Hepatocyte (in vitro differentiated cells): ENCODE data around the gene RPS6KA5. TPM values are rescaled to one million over a fixed set of nuclear protein-coding genes. Genes with fewer than 3 reads are reported as not detected.

ENCODE experiments used
- DNase-seq: peaks from one replicate; pipeline ENCODE4 v3.0.0-alpha.2; 2016; ENCODE audit warnings: low spot score
- H2AFZ ChIP-seq: fragments of 200-600 bp; sonication (generic); 2 replicates; pipeline ENCODE4 v1.6.0; 2016; ENCODE audit warnings: antibody characterized with exemption, mild to moderate bottlenecking
- H3K27ac ChIP-seq: fragments of 200-600 bp; sonication (generic); 2 replicates; pipeline ENCODE4 v1.5.1; 2016; ENCODE audit warnings: mild to moderate bottlenecking
- H3K27me3 ChIP-seq: fragments of 200-600 bp; sonication (generic); 2 replicates; pipeline ENCODE4 v1.6.1; 2016
- H3K36me3 ChIP-seq: fragments of 200-600 bp; sonication (generic); replicated peaks from 2 replicates; pipeline ENCODE4 v1.5.1; 2016; ENCODE audit warnings: low read depth; ENCODE audit not compliant: insufficient read depth
- H3K4me1 ChIP-seq: fragments of 200-600 bp; sonication (generic); 2 replicates; pipeline ENCODE4 v1.5.1; 2016; ENCODE audit warnings: mild to moderate bottlenecking, moderate library complexity; ENCODE audit not compliant: insufficient read depth
- H3K4me2 ChIP-seq: fragments of 200-600 bp; sonication (generic); 2 replicates; pipeline ENCODE4 v1.6.0; 2016
- H3K4me3 ChIP-seq: fragments of 200-600 bp; sonication (generic); 2 replicates; pipeline ENCODE4 v1.5.1; 2016; ENCODE audit warnings: mild to moderate bottlenecking
- H3K79me2 ChIP-seq: fragments of 200-600 bp; sonication (generic); 2 replicates; pipeline ENCODE4 v1.6.0; 2017; ENCODE audit warnings: mild to moderate bottlenecking
- H3K9me2 ChIP-seq: fragments of 200-600 bp; sonication (generic); replicated peaks from 2 replicates; pipeline ENCODE4 v1.6.0; 2017; ENCODE audit warnings: mild to moderate bottlenecking; ENCODE audit not compliant: insufficient read depth
- H3K9me3 ChIP-seq: fragments of 200-600 bp; sonication (generic); 2 replicates; pipeline ENCODE4 v1.5.1; 2016; ENCODE audit warnings: low read depth, mild to moderate bottlenecking
- H4K20me1 ChIP-seq: fragments of 200-600 bp; sonication (generic); 2 replicates; pipeline ENCODE4 v1.6.0; 2016; ENCODE audit warnings: mild to moderate bottlenecking; ENCODE audit not compliant: insufficient read depth, poor library complexity, severe bottlenecking
- CTCF ChIP-seq: fragments of 200-600 bp; sonication (generic); IDR thresholded peaks from 2 replicates; pipeline ENCODE4 v1.5.1; 2016; ENCODE audit warnings: antibody characterized with exemption, mild to moderate bottlenecking; ENCODE audit not compliant: poor library complexity
- EZH2 ChIP-seq: fragments of 200-600 bp; sonication (generic); IDR thresholded peaks from 2 replicates; pipeline ENCODE4 v1.6.1; 2016; ENCODE audit warnings: antibody characterized with exemption, mild to moderate bottlenecking, borderline replicate concordance
- EZH2phosphoT487 ChIP-seq: fragments of 200-600 bp; sonication (generic); IDR thresholded peaks from one replicate; pipeline ENCODE4 v1.6.1; 2018; ENCODE audit warnings: antibody characterized with exemption, mild to moderate bottlenecking, low read depth, moderate library complexity; ENCODE audit not compliant: unreplicated experiment, severe bottlenecking
- WGBS: methylation state at CpG from one replicate; pipeline ENCODE4 v1.1.6; 2016; ENCODE audit warnings: low lambda C conversion rate; ENCODE audit errors: missing lambda C conversion rate; 5-methylcytosine and 5-hydroxymethylcytosine counted together
- polyA plus RNA-seq: library from polyadenylated mRNA; unstranded; fragments of >200 nt; fragmentation: Nextera tagmentation; extraction: Ambion mirVana; gene quantifications from 2 replicates; pipeline ENCODE4 v1.2.1, GENCODE V29; 2016
- total RNA-seq: library from RNA; depleted of rRNA; stranded (reverse); fragments of >200 nt; gene quantifications from 2 replicates; pipeline ENCODE4 v1.2.3, GENCODE V29; 2014

RPS6KA5 gene
- total and polyA plus RNA-seq, 2 experiments from 2014 or later = 4.8 to 6.3 TPM

- no peaks in the 10 kb centered on the region for H3K79me2 ChIP-seq
- no peaks in the 10 kb centered on the region for H3K9me2 ChIP-seq
- no peak for DNase-seq
- no peak overlapping the region for H3K27ac ChIP-seq
- no peaks in the 10 kb centered on the region for H3K27me3 ChIP-seq
- no peaks in the 10 kb centered on the region for H3K4me1 ChIP-seq
- WGBS = 87% methylated on average over 26 of the region's 26 CpGs
- no peak overlapping the region for H3K4me2 ChIP-seq
- H4K20me1 ChIP-seq = no peaks in the 10 kb centered on the region
- H3K9me3 ChIP-seq = no peaks in the 10 kb centered on the region
- no peaks in the 10 kb centered on the region for H3K36me3 ChIP-seq
- no peak overlapping the region for H3K4me3 ChIP-seq
- no peak overlapping the region for H2AFZ ChIP-seq
- no peak for TF ChIP-seq CTCF
- no peak for TF ChIP-seq EZH2
- no peak for TF ChIP-seq EZH2phosphoT487
Measured at GRCh38 chr14:90830931-90831701, 229.3 kb downstream of the RPS6KA5 start.

GRCh38 chr14:90829677-90830076 is 230.8 kb downstream of the RPS6KA5 start:
- Histone ChIP-seq H3K4me3 (no peak overlapping the region), H3K4me1 (no peaks in the 10 kb centered on the region), H3K4me2 (no peak overlapping the region), H2AFZ (no peak overlapping the region), H3K9me2 (no peaks in the 10 kb centered on the region), H3K36me3 (no peaks in the 10 kb centered on the region), H3K27me3 (no peaks in the 10 kb centered on the region), H3K27ac (no peak overlapping the region), H4K20me1 (no peaks in the 10 kb centered on the region), H3K9me3 (no peaks in the 10 kb centered on the region), H3K79me2 (no peaks in the 10 kb centered on the region)
- TF ChIP-seq EZH2 (no peak), CTCF (no peak), EZH2phosphoT487 (no peak)
- no peak for DNase-seq
- 97% methylated on average over 4 of the region's 4 CpGs for WGBS

GRCh38 chr14:90828642-90829487 is 231.6 kb downstream of the RPS6KA5 start:
- H3K27me3 ChIP-seq = no peaks in the 10 kb centered on the region
- TF ChIP-seq EZH2 = no peak
- no peak for TF ChIP-seq EZH2phosphoT487
- no peak for TF ChIP-seq CTCF
- 93% methylated on average over 17 of the region's 17 CpGs for WGBS
- no peaks in the 10 kb centered on the region for H4K20me1 ChIP-seq
- H3K9me2 ChIP-seq = no peaks in the 10 kb centered on the region
- no peak overlapping the region for H3K27ac ChIP-seq
- no peaks in the 10 kb centered on the region for H3K9me3 ChIP-seq
- DNase-seq = no peak
- peak overlapping the region; percentile 6 for H3K4me3 ChIP-seq
- peak overlapping the region; percentile 93 for H2AFZ ChIP-seq
- H3K4me1 ChIP-seq = no peaks in the 10 kb centered on the region
- peak overlapping the region; percentile 80 for H3K4me2 ChIP-seq
- no peaks in the 10 kb centered on the region for H3K79me2 ChIP-seq
- H3K36me3 ChIP-seq = no peaks in the 10 kb centered on the region
